Right hindlimb (tissue), 1 donor: ENCODE measurements around the gene PARN.

ENCODE experiments used
- DNase-seq: peaks from one replicate; pipeline ENCODE4 v3.0.0-alpha.2; 2018

PARN gene

GRCh38 chr16:14496047-14496770 lies 133.9 kb downstream of the PARN start:
- no peak for DNase-seq

GRCh38 chr16:14495213-14496046 lies 134.6 kb downstream of the PARN start:
- no peak for DNase-seq

GRCh38 chr16:14494396-14494966 lies 135.6 kb downstream of the PARN start:
- DNase-seq: no peak

DNA sequence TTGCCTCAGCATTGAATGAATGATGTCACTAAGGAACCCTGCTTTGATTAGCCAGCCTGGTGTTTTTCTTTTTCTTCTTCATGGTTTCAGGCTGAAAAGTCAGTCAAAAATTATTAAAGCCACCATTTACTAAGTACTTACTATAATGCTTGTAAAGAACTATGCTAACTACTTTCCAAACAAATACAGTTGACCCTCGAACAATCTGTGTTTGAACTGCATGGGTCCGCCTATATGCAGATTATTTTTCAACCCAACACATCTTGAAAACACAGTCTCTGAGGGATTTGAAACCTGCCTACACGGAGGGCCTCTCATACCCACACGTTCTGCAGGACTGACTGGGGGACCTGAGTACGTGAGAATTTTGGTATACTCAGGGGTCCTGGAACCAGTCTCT lies 136.3 kb downstream of the PARN start:
- DNase-seq: no peak

- no peak for DNase-seq
Measured at GRCh38 chr16:14492614-14493013, 137.4 kb downstream of the PARN start.

GRCh38 chr16:14491861-14492529 lies 138.1 kb downstream of the PARN start:
- no peak for DNase-seq

- no peak for DNase-seq
Measured at GRCh38 chr16:14490235-14490634, 139.8 kb downstream of the PARN start.

- DNase-seq: no peak
Measured at GRCh38 chr16:14489460-14489859, 140.6 kb downstream of the PARN start.

DNA sequence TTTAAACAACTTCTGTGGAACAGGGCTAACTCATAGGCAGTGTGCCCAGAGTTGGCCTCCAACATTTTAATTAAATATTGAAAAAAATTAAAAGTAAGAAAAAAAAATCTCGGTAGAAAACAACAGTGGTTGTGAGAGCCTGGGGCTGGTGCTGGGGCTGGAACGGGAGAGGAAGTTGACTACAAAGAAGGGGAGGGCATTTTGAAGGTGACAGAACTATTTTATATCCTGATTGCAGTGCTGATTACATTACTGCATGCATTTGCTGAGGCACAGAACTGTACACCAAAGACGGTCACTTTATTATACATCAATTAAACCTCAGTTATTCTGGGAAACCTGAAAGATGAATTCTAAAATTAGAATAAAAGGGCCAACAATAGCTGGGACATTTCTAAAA lies 142.5 kb downstream of the PARN start:
- no peak for DNase-seq

- DNase-seq: peak; percentile 81
Measured at GRCh38 chr16:14486520-14487303, 143.3 kb downstream of the PARN start.

GRCh38 chr16:14485811-14486519 lies 144.1 kb downstream of the PARN start:
- DNase-seq: no peak

DNA sequence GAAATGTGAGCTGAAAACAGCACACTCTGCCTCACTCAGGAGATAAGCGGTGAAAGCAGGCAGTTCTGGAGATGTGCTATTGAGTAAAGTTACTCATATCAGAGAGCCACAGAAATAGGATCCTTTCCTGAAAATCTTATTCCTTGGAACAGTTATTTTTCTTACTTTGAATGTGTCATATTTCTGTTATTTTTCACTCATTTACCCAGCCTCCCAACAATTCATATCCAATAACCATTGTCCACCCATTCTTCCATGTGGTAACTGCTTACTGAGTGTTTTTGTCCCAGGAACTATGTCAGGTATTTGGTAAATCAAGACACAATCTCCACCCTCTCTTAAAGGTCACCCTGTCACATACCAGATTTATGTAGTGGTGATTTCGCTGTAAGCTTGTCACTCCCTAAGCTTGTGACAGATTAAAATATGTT lies 144.9 kb downstream of the PARN start:
- DNase-seq: no peak

GRCh38 chr16:14483819-14484385 lies 146.2 kb downstream of the PARN start:
- DNase-seq: no peak

- DNase-seq: no peak
Measured at GRCh38 chr16:14476183-14476582, 153.9 kb downstream of the PARN start.

- no peak for DNase-seq
Measured at GRCh38 chr16:14475370-14476139, 154.5 kb downstream of the PARN start.

GRCh38 chr16:14473488-14473887 lies 156.6 kb downstream of the PARN start:
- no peak for DNase-seq

GRCh38 chr16:14472357-14472756 lies 157.7 kb downstream of the PARN start:
- no peak for DNase-seq

GRCh38 chr16:14470788-14471187 lies 159.3 kb downstream of the PARN start:
- DNase-seq: no peak

- no peak for DNase-seq
Measured at GRCh38 chr16:14465799-14466198, 164.3 kb downstream of the PARN start.

DNA sequence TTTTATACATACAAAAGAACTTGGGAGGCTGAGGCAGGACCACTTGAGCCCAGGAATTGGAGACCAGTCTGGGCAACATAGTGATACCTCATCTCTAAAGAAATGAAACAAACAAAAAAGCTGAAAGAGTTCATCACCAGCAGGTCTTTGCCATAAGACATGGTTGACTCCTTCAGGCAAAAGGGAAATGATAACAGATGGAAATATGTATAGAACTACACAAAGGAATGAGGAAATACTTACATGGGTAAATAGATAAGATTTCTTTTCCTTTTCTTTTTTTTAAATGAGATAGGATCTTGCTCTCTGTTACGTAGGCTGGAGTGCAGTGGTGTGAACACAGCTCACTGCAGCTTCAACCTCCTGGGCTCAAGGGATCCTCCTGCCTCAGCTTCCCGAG lies 165.3 kb downstream of the PARN start:
- DNase-seq: no peak

- no peak for DNase-seq
Measured at GRCh38 chr16:14464192-14464591, 165.9 kb downstream of the PARN start.
